ENCODE results near the gene RAB6A. TPM values are rescaled to one million over a fixed set of nuclear protein-coding genes. Genes with fewer than 3 reads are reported as not detected.

RAB6A gene
- total and polyA plus RNA-seq, 2 of the 8 experiments (the other 6 are each of a cell fraction or from before 2014, with no cell fraction given) = 24.4 to 88.6 TPM

DNA sequence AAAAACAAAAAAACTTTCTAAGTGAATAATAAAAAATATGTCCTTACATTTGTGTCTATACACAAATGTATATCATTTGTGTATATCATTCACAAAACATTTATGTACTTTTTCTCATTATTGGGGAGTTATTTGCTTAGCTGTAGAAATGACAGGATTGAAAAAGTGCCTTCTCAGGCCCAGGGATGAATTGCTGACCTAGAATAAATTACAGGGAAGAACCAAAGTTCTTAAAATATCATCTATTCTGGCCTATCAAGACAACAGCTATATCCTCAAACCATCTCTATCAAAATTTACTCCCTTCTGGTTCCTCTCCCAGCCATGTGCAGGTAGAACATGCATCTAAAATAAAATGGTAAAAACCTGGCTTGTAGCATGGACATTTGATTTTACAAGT lies 1.9 kb upstream of the RAB6A start:
- H3K36me3 ChIP-seq (ENCODE audit: control insufficient read depth in 2 of 4, insufficient read depth in 4 of 4, low read length in 3 of 4) = no peaks in the 10 kb centered on the region
- no peak overlapping the region for H3K18ac ChIP-seq (ENCODE audit: extremely low read depth, low read length)
- FAIRE-seq (no peak), DNase-seq (ENCODE audit: low read depth in 1 of 2, low spot score in 2 of 2) (no peak)
- H3K27me3 ChIP-seq (replicated peaks in 1 of 4; ENCODE audit: control insufficient read depth in 3 of 4, extremely low read depth in 1 of 4, insufficient read depth in 3 of 4, low read length in 3 of 4) = no peaks in the 10 kb centered on the region
- H2BK15ac ChIP-seq (ENCODE audit: low read length) = no peak overlapping the region
- no peak overlapping the region for H3K27ac ChIP-seq (ENCODE audit: low read depth, low read length)
- H4K91ac ChIP-seq (replicated peaks; ENCODE audit: insufficient read length, low read length) = no peak overlapping the region
- no peak overlapping the region for H4K5ac ChIP-seq (ENCODE audit: insufficient read length, low read depth, low read length)
- no peak overlapping the region for H3K56ac ChIP-seq (replicated peaks; ENCODE audit: insufficient read length, low read depth, low read length)
- H2AK5ac ChIP-seq (ENCODE audit: low read depth, low read length) = no peak overlapping the region
- no peak overlapping the region for H4K8ac ChIP-seq (ENCODE audit: extremely low read depth, insufficient read depth, low read length)
- H3K4me3 ChIP-seq (ENCODE audit: extremely low read depth in 1 of 4, insufficient read depth in 2 of 4, low read depth in 3 of 4, low read length in 4 of 4) = no peak overlapping the region
- no peak overlapping the region for H3K14ac ChIP-seq (ENCODE audit: insufficient read length)
- no peak overlapping the region for H3K9ac ChIP-seq (replicated peaks in 1 of 4; ENCODE audit: extremely low read depth in 1 of 4, low read depth in 3 of 4, low read length in 3 of 4)
- H3K4me2 ChIP-seq (ENCODE audit: insufficient read depth in 1 of 2, low read depth in 2 of 2, low read length in 2 of 2) = no peak overlapping the region
- no peak overlapping the region for H2BK12ac ChIP-seq (ENCODE audit: low read depth, low read length)
- H3K4ac ChIP-seq (replicated peaks; ENCODE audit: insufficient read length, low read depth, low read length) = no peak overlapping the region
- no peaks in the 10 kb centered on the region for H4K20me1 ChIP-seq (replicated peaks in 1 of 2; ENCODE audit: control insufficient read depth in 1 of 2, insufficient read depth in 2 of 2, low read length in 2 of 2)
- CTCF ChIA-PET (ENCODE audit: partially characterized antibody) = interaction anchor here (0.6 to 4.6 kb wide), 6 partner anchors 16 to 426 kb away, joined by 3 to 25 read pairs (median 4); no protein-coding TSS in a partner anchor
- H3K23ac ChIP-seq (ENCODE audit: insufficient read length) = no peak overlapping the region
- no peak overlapping the region for H2BK5ac ChIP-seq (ENCODE audit: low read depth, low read length)
- no peak overlapping the region for H2AFZ ChIP-seq (ENCODE audit: low read length)
- H2BK20ac ChIP-seq (ENCODE audit: low read length) = no peak overlapping the region
- no peak overlapping the region for H2BK120ac ChIP-seq (replicated peaks; ENCODE audit: low read depth, low read length)
- H3K9me3 ChIP-seq (ENCODE audit: insufficient read depth in 2 of 2, low read depth in 1 of 2, low read length in 1 of 2) = no peaks in the 10 kb centered on the region
- peaks cover 3% of the 10 kb centered on the region for H3K23me2 ChIP-seq (ENCODE audit: low read depth, low read length)
- H3K4me1 ChIP-seq (replicated peaks in 1 of 4; ENCODE audit: control insufficient read depth in 3 of 4, insufficient read depth in 4 of 4, low read length in 3 of 4) = peaks cover 0 to 4% (median 0%) of the 10 kb centered on the region in 4 experiments; a peak in 1 of 7 replicates
- POLR2A ChIA-PET (ENCODE audit: partially characterized antibody) = interaction anchor here (1.0 to 10.7 kb wide), 4 partner anchors 10 to 25 kb away, joined by 3 to 126 read pairs (median 30); partner anchors contain the start of gene MRPL48
- peaks cover 2 to 28% of the 10 kb centered on the region in 2 experiments; a peak in 3 of 4 replicates for H3K79me2 ChIP-seq (ENCODE audit: control insufficient read depth in 1 of 2, insufficient read depth in 2 of 2, low read length in 2 of 2)
- H3K79me1 ChIP-seq (ENCODE audit: low read depth, low read length) = 0 out of 2 replicates have a peak, but pooled peaks cover 2% of the 10 kb centered on the region
- TF ChIP-seq POLR2AphosphoS5 (IDR thresholded peaks at IDR 0.05; ENCODE audit: low read depth, low read length) (no peak), RAD21 (IDR thresholded peaks at IDR 0.05 in 1 of 2, conservative IDR thresholded peaks at IDR 0.05 in 1 of 2; ENCODE audit: low read depth in 2 of 2, low read length in 2 of 2) (no peak), BCL11A (IDR thresholded peaks at IDR 0.05; ENCODE audit: low read depth in 2 of 2, low read length in 2 of 2) (no peak), CBX8 (IDR thresholded peaks at IDR 0.05; ENCODE audit: borderline replicate concordance, low read depth, low read length) (no peak), CHD1 (IDR thresholded peaks at IDR 0.05; ENCODE audit: low read depth, low read length) (no peak), CBX5 (IDR thresholded peaks at IDR 0.05; ENCODE audit: low read depth, low read length) (no peak), KDM5A (IDR thresholded peaks at IDR 0.05; ENCODE audit: low read length) (no peak), NRF1 (IDR thresholded peaks at IDR 0.05; ENCODE audit: low read depth, low read length) (no peak), EZH2 (IDR thresholded peaks at IDR 0.05; ENCODE audit: low read depth, low read length, severe bottlenecking) (no peak), SAP30 (IDR thresholded peaks at IDR 0.05; ENCODE audit: insufficient read depth, insufficient replicate concordance, low read length) (no peak), SIX5 (IDR thresholded peaks at IDR 0.05; ENCODE audit: low read depth, low read length) (no peak)
- TF ChIP-seq, protein P1, sequence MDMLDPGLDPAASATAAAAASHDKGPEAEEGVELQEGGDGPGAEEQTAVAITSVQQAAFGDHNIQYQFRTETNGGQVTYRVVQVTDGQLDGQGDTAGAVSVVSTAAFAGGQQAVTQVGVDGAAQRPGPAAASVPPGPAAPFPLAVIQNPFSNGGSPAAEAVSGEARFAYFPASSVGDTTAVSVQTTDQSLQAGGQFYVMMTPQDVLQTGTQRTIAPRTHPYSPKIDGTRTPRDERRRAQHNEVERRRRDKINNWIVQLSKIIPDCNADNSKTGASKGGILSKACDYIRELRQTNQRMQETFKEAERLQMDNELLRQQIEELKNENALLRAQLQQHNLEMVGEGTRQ (IDR thresholded peaks at IDR 0.05; ENCODE audit: low read length) = no peak
- TF ChIP-seq, protein P2, sequence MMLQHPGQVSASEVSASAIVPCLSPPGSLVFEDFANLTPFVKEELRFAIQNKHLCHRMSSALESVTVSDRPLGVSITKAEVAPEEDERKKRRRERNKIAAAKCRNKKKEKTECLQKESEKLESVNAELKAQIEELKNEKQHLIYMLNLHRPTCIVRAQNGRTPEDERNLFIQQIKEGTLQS (IDR thresholded peaks at IDR 0.05; ENCODE audit: insufficient read depth, low read depth, low read length) = no peak

Measured in H1 (cell line).